Diencephalon (tissue), 1 donor: Measurements from ENCODE around the gene DIAPH1. TPM values are rescaled to one million over a fixed set of nuclear protein-coding genes. Genes with fewer than 3 reads are reported as not detected.

Experiments used
- small RNA-seq: library from RNA; depleted of rRNA; stranded (forward); fragments of <200 nt; gene quantifications from one replicate; pipeline ENCODE3, GENCODE V24; 2014
- total RNA-seq: library from RNA; depleted of rRNA; stranded (reverse); fragments of >200 nt; gene quantifications from one replicate; pipeline ENCODE4 v1.2.3, GENCODE V29; 2014

The DIAPH1 gene
- 26.1 TPM for total RNA-seq

GRCh38 chr5:141618804-141619554 lies at the start of gene DIAPH1:
DIAPH1 (minus strand) TSS chr5:141619000; CDS start chr5:141618914, 86 bp downstream.

GRCh38 chr5:141650851-141651727 lies 32.3 kb upstream of the DIAPH1 start, which contains the start of gene FCHSD1:
FCHSD1 (minus strand) TSS chr5:141651418; CDS start chr5:141651368, 50 bp downstream.

GRCh38 chr5:141636413-141637122 lies 17.8 kb upstream of the DIAPH1 start, which contains the start of the genes HDAC3 and RELL2:
HDAC3 (minus strand) TSS chr5:141636849; CDS start chr5:141636790, 59 bp downstream.
RELL2 (plus strand) TSS chr5:141636997; CDS start chr5:141638226, 1,229 bp downstream.

GRCh38 chr5:141488591-141489561 lies 129.9 kb downstream of the DIAPH1 start, which contains the start of gene PCDHGC5:
PCDHGC5 (plus strand) TSS chr5:141489081; CDS start chr5:141489241, 160 bp downstream.

GRCh38 chr5:141484641-141485311 lies 134.0 kb downstream of the DIAPH1 start, which contains the start of gene PCDHGC4:
PCDHGC4 (plus strand) TSS chr5:141485030; CDS start chr5:141485174, 144 bp downstream.

GRCh38 chr5:141475625-141476131 lies 143.1 kb downstream of the DIAPH1 start, which contains the start of gene PCDHGC3:
PCDHGC3 (plus strand) TSS chr5:141475966; CDS start chr5:141476117, 151 bp downstream.

Small RNA genes lying within 50 kb of the gene (small RNA-seq; reads per million reads assigned to genes)
- gene RPS27AP10: not detected

Other genes starting within 250 kb of the DIAPH1 start
- gene PCDHGB3, start 248.8 kb downstream of the DIAPH1 start, total RNA-seq: 9.2 TPM
- gene PCDHGA6, start 245.1 kb downstream of the DIAPH1 start, total RNA-seq: 11.3 TPM
- gene PCDHGA7, start 236.3 kb downstream of the DIAPH1 start, total RNA-seq: 7.6 TPM
- 14.8 TPM for gene PCDHGB4, start 231.3 kb downstream of the DIAPH1 start, total RNA-seq
- gene PCDHGA8, start 226.4 kb downstream of the DIAPH1 start, total RNA-seq: 6.9 TPM
- gene PCDHGB5, start 221.1 kb downstream of the DIAPH1 start, total RNA-seq: 24.0 TPM
- gene PCDHGA9, start 216.2 kb downstream of the DIAPH1 start, total RNA-seq: 14.3 TPM
- 17.8 TPM for gene PCDHGB6, start 211.0 kb downstream of the DIAPH1 start, total RNA-seq
- 15.2 TPM for gene PCDHGA10, start 206.0 kb downstream of the DIAPH1 start, total RNA-seq
- gene PCDHGB7, start 201.3 kb downstream of the DIAPH1 start, total RNA-seq: 18.2 TPM
- gene PCDHGA11, start 197.9 kb downstream of the DIAPH1 start, total RNA-seq: 18.9 TPM
- gene PCDHGA12, start 188.5 kb downstream of the DIAPH1 start, total RNA-seq: 7.4 TPM
- 69.0 TPM for gene PCDHGC3, start 143.0 kb downstream of the DIAPH1 start, total RNA-seq
- 91.6 TPM for gene PCDHGC4, start 134.0 kb downstream of the DIAPH1 start, total RNA-seq
- 9.5 TPM for gene PCDHGC5, start 129.9 kb downstream of the DIAPH1 start, total RNA-seq
- 54.9 TPM for gene HDAC3, start 17.8 kb upstream of the DIAPH1 start, total RNA-seq
- 18.9 TPM for gene RELL2, start 18.0 kb upstream of the DIAPH1 start, total RNA-seq
- 9.5 TPM for gene FCHSD1, start 32.4 kb upstream of the DIAPH1 start, total RNA-seq
- gene ARAP3, start 63.2 kb upstream of the DIAPH1 start, total RNA-seq: 4.8 TPM